ENCODE results near the gene TRIM56.

- TF ChIP-seq CTCF (IDR thresholded peaks at IDR 0.05; ENCODE audit: low read depth, low read length) (no peak), POLR2A (IDR thresholded peaks at IDR 0.05; ENCODE audit: extremely low read depth, insufficient read length) (no peak), MAX (IDR thresholded peaks at IDR 0.05; ENCODE audit: low read depth, low read length) (no peak), MYC (IDR thresholded peaks at IDR 0.05; ENCODE audit: low read depth, low read length) (no peak)
Measured at GRCh38 chr7:101140339-101140699, 55.0 kb downstream of the TRIM56 start.
